GM12801 (cell line): Measurements from ENCODE around the gene FBLN2.

ENCODE experiments used
- CTCF ChIP-seq: IDR thresholded peaks from one replicate; pipeline ENCODE4 v1.5.1; 2011; ENCODE audit warnings: control low read depth; ENCODE audit not compliant: insufficient read length; ENCODE audit errors: extremely low read depth

Gene FBLN2

GRCh38 chr3:13608969-13609725, 60.2 kb downstream of the FBLN2 start:
- TF ChIP-seq CTCF = no peak

- no peak for TF ChIP-seq CTCF
Observed at GRCh38 chr3:13610006-13610570, 61.2 kb downstream of the FBLN2 start.

- no peak for TF ChIP-seq CTCF
Observed at GRCh38 chr3:13611221-13611620, 62.3 kb downstream of the FBLN2 start.

GRCh38 chr3:13612829-13613228, 63.9 kb downstream of the FBLN2 start:
- no peak for TF ChIP-seq CTCF

- no peak for TF ChIP-seq CTCF
Observed at GRCh38 chr3:13613343-13614190, 64.6 kb downstream of the FBLN2 start.

GRCh38 chr3:13614607-13615006, 65.7 kb downstream of the FBLN2 start:
- TF ChIP-seq CTCF = no peak

- TF ChIP-seq CTCF = no peak
Observed at GRCh38 chr3:13615019-13615528, 66.1 kb downstream of the FBLN2 start.
